H9 (cell line): ENCODE results near the gene FBRSL1. TPM values are rescaled to one million over a fixed set of nuclear protein-coding genes. Genes with fewer than 3 reads are reported as not detected.

Source experiments
- DNase-seq: peaks from one replicate; pipeline ENCODE4 v3.0.0-alpha.2; 2017
- H2AFZ ChIP-seq: one replicate; pipeline ENCODE4 v1.6.1; 2013; ENCODE audit warnings: mild to moderate bottlenecking, low read length, control low read depth, moderate library complexity
- H2AK5ac ChIP-seq: 2 replicates; pipeline ENCODE4 v1.6.1; 2013; ENCODE audit warnings: low read length, control low read depth, mixed read lengths; ENCODE audit not compliant: insufficient read length
- H2BK120ac ChIP-seq: one replicate; pipeline ENCODE4 v1.6.1; 2013; ENCODE audit warnings: low read depth, mild to moderate bottlenecking, low read length, control low read depth, inconsistent platforms; ENCODE audit not compliant: poor library complexity, severe bottlenecking
- H2BK12ac ChIP-seq: 2 replicates; pipeline ENCODE4 v1.6.1; 2013; ENCODE audit warnings: low read length, control low read depth, mixed read lengths, low read depth; ENCODE audit not compliant: insufficient read length
- H2BK15ac ChIP-seq: 2 replicates; pipeline ENCODE4 v1.6.1; 2013; ENCODE audit warnings: low read depth, low read length, control low read depth
- H2BK20ac ChIP-seq: one replicate; pipeline ENCODE4 v1.6.1; 2013; ENCODE audit warnings: low read depth, mild to moderate bottlenecking, low read length, control low read depth, inconsistent platforms; ENCODE audit not compliant: poor library complexity, severe bottlenecking
- H2BK5ac ChIP-seq: 2 replicates; pipeline ENCODE4 v1.6.1; 2013; ENCODE audit warnings: low read length, control low read depth, mixed read lengths; ENCODE audit not compliant: insufficient read length
- H3K14ac ChIP-seq: 2 replicates; pipeline ENCODE4 v1.6.1; 2013; ENCODE audit warnings: low read length, control low read depth; ENCODE audit not compliant: insufficient read depth
- H3K18ac ChIP-seq: 2 replicates; pipeline ENCODE4 v1.6.1; 2013; ENCODE audit warnings: low read depth, mild to moderate bottlenecking, mixed read lengths, low read length, control low read depth; ENCODE audit not compliant: insufficient read length
- H3K23ac ChIP-seq: 2 replicates; pipeline ENCODE4 v1.6.1; 2013; ENCODE audit warnings: low read length, control low read depth, mixed read lengths, low read depth; ENCODE audit not compliant: insufficient read length
- H3K23me2 ChIP-seq: 2 replicates; pipeline ENCODE4 v1.6.1; 2013; ENCODE audit warnings: low read depth, mild to moderate bottlenecking, mixed read lengths, low read length, control low read depth; ENCODE audit not compliant: insufficient read length, poor library complexity, severe bottlenecking
- H3K27ac ChIP-seq: 2 replicates; pipeline ENCODE4 v1.5.1; 2013; ENCODE audit warnings: low read length, control low read depth, mixed read lengths, low read depth; ENCODE audit not compliant: insufficient read length
- H3K27me3 ChIP-seq: 2 replicates; pipeline ENCODE4 v1.6.1; 2013; ENCODE audit warnings: low read length, control low read depth, inconsistent platforms; ENCODE audit not compliant: insufficient read depth
- H3K4ac ChIP-seq: 2 replicates; pipeline ENCODE4 v1.6.1; 2013; ENCODE audit warnings: low read depth, mild to moderate bottlenecking, control low read depth, inconsistent platforms, low read length, moderate library complexity
- H3K4me1 ChIP-seq: 2 replicates; pipeline ENCODE4 v1.6.1; 2013; ENCODE audit warnings: low read length, control low read depth, inconsistent platforms; ENCODE audit not compliant: insufficient read depth
- H3K4me2 ChIP-seq: 2 replicates; pipeline ENCODE4 v1.6.1; 2013; ENCODE audit warnings: low read length, control low read depth, mixed read lengths; ENCODE audit not compliant: insufficient read length, insufficient read depth
- H3K56ac ChIP-seq: 2 replicates; pipeline ENCODE4 v1.6.1; 2013; ENCODE audit warnings: low read depth, mild to moderate bottlenecking, mixed read lengths, low read length, control low read depth; ENCODE audit not compliant: insufficient read length
- H3K79me1 ChIP-seq: 2 replicates; pipeline ENCODE4 v1.6.1; 2013; ENCODE audit warnings: low read depth, mild to moderate bottlenecking, moderate library complexity, low read length, control low read depth, inconsistent platforms; ENCODE audit not compliant: insufficient read depth, poor library complexity, severe bottlenecking
- H3K79me2 ChIP-seq: 2 replicates; pipeline ENCODE4 v1.6.1; 2013; ENCODE audit warnings: low read length, control low read depth, inconsistent platforms; ENCODE audit not compliant: insufficient read depth
- H3K9ac ChIP-seq: 2 replicates; pipeline ENCODE4 v1.6.1; 2013; ENCODE audit warnings: low read length, control low read depth, mixed read lengths; ENCODE audit not compliant: insufficient read length; ENCODE audit errors: extremely low read depth
- H3K9me3 ChIP-seq: one replicate; pipeline ENCODE4 v1.6.1; 2013; ENCODE audit warnings: low read depth, low read length, inconsistent platforms; ENCODE audit not compliant: control insufficient read depth
- H3T11ph ChIP-seq: one replicate; pipeline ENCODE4 v1.6.1; 2013; ENCODE audit warnings: mild to moderate bottlenecking, low read length, control low read depth, inconsistent platforms
- H4K20me1 ChIP-seq: one replicate; pipeline ENCODE4 v1.6.1; 2013; ENCODE audit not compliant: control insufficient read depth, insufficient read length, insufficient read depth
- H4K5ac ChIP-seq: 2 replicates; pipeline ENCODE4 v1.6.1; 2013; ENCODE audit warnings: low read depth, mild to moderate bottlenecking, mixed read lengths, low read length, control low read depth; ENCODE audit not compliant: insufficient read length
- H4K8ac ChIP-seq: replicated peaks from 2 replicates; pipeline ENCODE4 v1.6.1; 2013; ENCODE audit warnings: low read length, control low read depth, mixed read lengths, low read depth; ENCODE audit not compliant: insufficient read length
- H4K91ac ChIP-seq: 2 replicates; pipeline ENCODE4 v1.6.1; 2013; ENCODE audit warnings: low read depth, mild to moderate bottlenecking, moderate library complexity, mixed read lengths, low read length, control low read depth; ENCODE audit not compliant: insufficient read length
- H3K27ac Mint-ChIP-seq, 3 experiments: 2 replicates in 2 of 3; 3 replicates in 1 of 3; pipeline ENCODE4 v1.8.0; 2020 to 2021; ENCODE audit warnings: mixed read lengths in 3 of 3, mild to moderate bottlenecking in 1 of 3, moderate library complexity in 1 of 3
- H3K27me3 Mint-ChIP-seq: 2 replicates; pipeline ENCODE4 v1.8.0; 2021; ENCODE audit warnings: low read depth, mild to moderate bottlenecking, moderate library complexity, mixed read lengths
- H3K36me3 Mint-ChIP-seq, 3 experiments: 2 replicates in 2 of 3; 3 replicates in 1 of 3; pipeline ENCODE4 v1.8.0; 2020 to 2021; ENCODE audit warnings: low read depth in 3 of 3, mixed read lengths in 3 of 3; ENCODE audit not compliant: insufficient read depth in 1 of 3
- H3K4me1 Mint-ChIP-seq, 2 experiments: 2 replicates each; pipeline ENCODE4 v1.8.0; 2020; ENCODE audit warnings: mixed read lengths in 2 of 2
- H3K4me3 Mint-ChIP-seq, 2 experiments: 2 replicates in 1 of 2; 3 replicates in 1 of 2; pipeline ENCODE4 v1.8.0; 2020 to 2021; ENCODE audit warnings: mild to moderate bottlenecking in 2 of 2, mixed read lengths in 2 of 2, moderate library complexity in 1 of 2
- H3K9me3 Mint-ChIP-seq, 2 experiments: 2 replicates in 1 of 2; 3 replicates in 1 of 2; pipeline ENCODE4 v1.8.0; 2020; ENCODE audit warnings: mild to moderate bottlenecking in 2 of 2, mixed read lengths in 2 of 2, moderate library complexity in 1 of 2
- WGBS: extraction: QIAGEN DNeasy Blood & Tissue Kit; methylation state at CpG from one replicate; pipeline ENCODE4 v1.1.7; 2013; ENCODE audit warnings: missing lambda C conversion rate, low lambda C conversion rate, mixed read lengths; ENCODE audit not compliant: insufficient read length; ENCODE audit errors: extremely low coverage; 5-methylcytosine and 5-hydroxymethylcytosine counted together
- total RNA-seq: library from RNA; stranded (reverse); gene quantifications from 2 replicates; pipeline ENCODE4 v1.2.1, GENCODE V29; 2021
- TF ChIP-seq, protein P1 (sequence below): fragments of 200-600 bp; sonication (generic); conservative IDR thresholded peaks from 3 replicates; pipeline ENCODE4 v1.8.0; 2021; ENCODE audit warnings: antibody characterized with exemption, mild to moderate bottlenecking

Gene FBRSL1
- total RNA-seq, 1 experiment from 2014 or later, result 90.8 TPM

DNA sequence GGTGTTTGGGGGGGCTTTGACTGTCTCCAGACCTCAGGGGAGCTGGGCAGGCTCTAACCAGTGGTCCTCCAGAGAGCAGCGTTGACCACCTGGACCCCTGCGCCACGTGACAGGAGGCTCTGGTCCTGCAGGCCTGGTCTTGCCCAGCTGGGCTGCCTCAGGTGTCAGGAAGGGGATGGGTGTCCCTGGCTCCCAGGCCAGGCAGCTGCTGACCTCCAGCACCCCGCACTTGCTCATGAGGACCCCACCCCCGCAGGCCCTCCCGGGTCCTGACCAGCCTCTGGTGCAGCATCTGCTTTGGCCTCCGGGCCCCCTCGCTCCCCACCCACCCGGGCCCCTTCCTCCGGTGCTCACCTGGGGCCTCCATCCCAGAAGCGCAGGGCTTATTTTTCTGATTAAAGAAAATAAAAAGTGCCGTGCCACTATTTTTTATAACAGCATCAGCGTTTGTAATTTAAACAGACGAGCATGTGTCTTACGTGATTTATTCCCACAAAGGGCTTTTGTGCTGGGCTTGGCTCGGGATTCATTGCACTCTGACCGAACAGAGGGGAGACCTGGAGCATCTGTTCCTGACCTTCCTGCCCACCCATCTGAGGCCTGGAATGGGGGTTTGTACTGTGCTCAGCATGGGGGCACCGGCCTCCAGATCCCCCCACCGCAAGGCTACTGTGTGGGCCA is 21.7 kb downstream of the FBRSL1 start:
- Mint-ChIP-seq H3K9me3 (0 out of 5 replicates have a peak, but pooled peaks cover 0 to 2% of the 10 kb centered on the region in 2 experiments), H3K4me3 (no peak overlapping the region), H3K4me1 (peaks cover 4 to 10% of the 10 kb centered on the region in 2 experiments), H3K27ac (no peak overlapping the region), H3K27me3 (peaks cover 16% of the 10 kb centered on the region), H3K36me3 (peaks cover 0 to 5% (median 2%) of the 10 kb centered on the region in 3 experiments; a peak in 2 of 7 replicates)
- DNase-seq, result no peak
- Histone ChIP-seq H3K9ac (no peak overlapping the region), H2AK5ac (no peak overlapping the region), H3T11ph (no peak overlapping the region), H3K79me1 (peaks cover 7% of the 10 kb centered on the region), H3K9me3 (no peaks in the 10 kb centered on the region), H3K18ac (no peak overlapping the region), H2BK20ac (no peak overlapping the region), H2BK12ac (no peak overlapping the region), H2BK5ac (no peak overlapping the region), H3K14ac (no peak overlapping the region; the same call in 1 of the 2 replicates), H2AFZ (no peak overlapping the region), H3K79me2 (no peaks in the 10 kb centered on the region; the same call in 1 of the 2 replicates), H3K56ac (no peak overlapping the region), H3K27ac (no peak overlapping the region), H3K4me1 (no peaks in the 10 kb centered on the region), H4K8ac (no peak overlapping the region), H3K4ac (no peak overlapping the region), H4K5ac (no peak overlapping the region), H4K91ac (no peak overlapping the region), H3K27me3 (no peaks in the 10 kb centered on the region; the same call in 1 of the 2 replicates), H3K23me2 (no peaks in the 10 kb centered on the region), H4K20me1 (no peaks in the 10 kb centered on the region), H2BK15ac (no peak overlapping the region), H3K4me2 (no peak overlapping the region), H3K23ac (no peak overlapping the region), H2BK120ac (no peak overlapping the region)
- WGBS, result no CpG with 5 or more reads among the region's 19 CpGs
- TF ChIP-seq, protein P1, sequence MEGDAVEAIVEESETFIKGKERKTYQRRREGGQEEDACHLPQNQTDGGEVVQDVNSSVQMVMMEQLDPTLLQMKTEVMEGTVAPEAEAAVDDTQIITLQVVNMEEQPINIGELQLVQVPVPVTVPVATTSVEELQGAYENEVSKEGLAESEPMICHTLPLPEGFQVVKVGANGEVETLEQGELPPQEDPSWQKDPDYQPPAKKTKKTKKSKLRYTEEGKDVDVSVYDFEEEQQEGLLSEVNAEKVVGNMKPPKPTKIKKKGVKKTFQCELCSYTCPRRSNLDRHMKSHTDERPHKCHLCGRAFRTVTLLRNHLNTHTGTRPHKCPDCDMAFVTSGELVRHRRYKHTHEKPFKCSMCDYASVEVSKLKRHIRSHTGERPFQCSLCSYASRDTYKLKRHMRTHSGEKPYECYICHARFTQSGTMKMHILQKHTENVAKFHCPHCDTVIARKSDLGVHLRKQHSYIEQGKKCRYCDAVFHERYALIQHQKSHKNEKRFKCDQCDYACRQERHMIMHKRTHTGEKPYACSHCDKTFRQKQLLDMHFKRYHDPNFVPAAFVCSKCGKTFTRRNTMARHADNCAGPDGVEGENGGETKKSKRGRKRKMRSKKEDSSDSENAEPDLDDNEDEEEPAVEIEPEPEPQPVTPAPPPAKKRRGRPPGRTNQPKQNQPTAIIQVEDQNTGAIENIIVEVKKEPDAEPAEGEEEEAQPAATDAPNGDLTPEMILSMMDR, result no peak
